Endothelial cell (in vitro differentiated cells): ENCODE results near the gene PARL. TPM values are rescaled to one million over a fixed set of nuclear protein-coding genes. Genes with fewer than 3 reads are reported as not detected.

ENCODE experiments used
- DNase-seq: peaks from one replicate; pipeline ENCODE4 v3.0.0; 2021; ENCODE audit warnings: low spot score
- H3K27ac Mint-ChIP-seq: one replicate; pipeline ENCODE4 v1.8.0; 2021; ENCODE audit warnings: mixed read lengths, inconsistent platforms; ENCODE audit not compliant: unreplicated experiment
- H3K27me3 Mint-ChIP-seq: one replicate; pipeline ENCODE4 v1.8.0; 2021; ENCODE audit warnings: mild to moderate bottlenecking, moderate library complexity, mixed read lengths, inconsistent platforms; ENCODE audit not compliant: unreplicated experiment
- H3K36me3 Mint-ChIP-seq: one replicate; pipeline ENCODE4 v1.8.0; 2021; ENCODE audit warnings: mild to moderate bottlenecking, low read depth, mixed read lengths, inconsistent platforms; ENCODE audit not compliant: unreplicated experiment
- H3K4me1 Mint-ChIP-seq: one replicate; pipeline ENCODE4 v1.8.0; 2021; ENCODE audit warnings: mild to moderate bottlenecking, mixed read lengths, inconsistent platforms; ENCODE audit not compliant: unreplicated experiment
- H3K4me3 Mint-ChIP-seq: one replicate; pipeline ENCODE4 v1.8.0; 2021; ENCODE audit warnings: mild to moderate bottlenecking, mixed read lengths, inconsistent platforms; ENCODE audit not compliant: unreplicated experiment
- H3K9me3 Mint-ChIP-seq: one replicate; pipeline ENCODE4 v1.8.0; 2021; ENCODE audit warnings: mixed read lengths, inconsistent platforms; ENCODE audit not compliant: unreplicated experiment
- total RNA-seq: library from RNA; stranded (reverse); fragmentation: NEBNext Ultra II Directional; extraction: Animal tissue kit (Norgen Biotek cat#: 25700); gene quantifications from one replicate; pipeline ENCODE4 v1.2.1, GENCODE V29; 2021; ENCODE audit not compliant: unreplicated experiment
- TF ChIP-seq, protein P1 (sequence below): fragments of 200-600 bp; sonication (generic); IDR thresholded peaks from one replicate; pipeline ENCODE4 v1.5.0; 2021; ENCODE audit warnings: antibody characterized with exemption; ENCODE audit not compliant: unreplicated experiment

Gene PARL
- total RNA-seq, 1 donor from 2014 or later: 62.9 TPM

DNA sequence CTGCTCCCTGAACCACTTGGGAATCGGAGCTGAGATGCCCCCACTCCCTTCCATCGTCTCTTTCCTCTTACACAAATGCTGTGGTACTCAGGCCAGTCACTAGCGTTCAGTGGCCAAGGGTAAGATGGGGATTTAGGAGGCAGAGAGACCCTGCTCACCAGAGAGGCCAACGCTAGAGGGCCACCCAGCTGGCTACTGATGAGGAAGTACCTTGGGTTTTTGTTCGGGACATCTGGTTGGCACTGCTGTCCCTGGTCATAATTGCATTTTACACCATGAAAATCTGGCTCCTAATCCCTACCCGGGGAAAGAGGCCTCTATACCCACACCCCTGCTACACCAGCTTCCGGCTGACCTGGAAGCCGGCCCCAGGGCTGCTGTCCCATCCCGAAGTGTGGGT, 67.0 kb downstream of the PARL start:
- Mint-ChIP-seq H3K27ac (no peak overlapping the region), H3K4me3 (no peak overlapping the region), H3K4me1 (no peaks in the 10 kb centered on the region), H3K27me3 (peaks cover 20% of the 10 kb centered on the region), H3K9me3 (no peaks in the 10 kb centered on the region), H3K36me3 (peaks cover 16% of the 10 kb centered on the region)
- DNase-seq: no peak
- TF ChIP-seq, protein P1, sequence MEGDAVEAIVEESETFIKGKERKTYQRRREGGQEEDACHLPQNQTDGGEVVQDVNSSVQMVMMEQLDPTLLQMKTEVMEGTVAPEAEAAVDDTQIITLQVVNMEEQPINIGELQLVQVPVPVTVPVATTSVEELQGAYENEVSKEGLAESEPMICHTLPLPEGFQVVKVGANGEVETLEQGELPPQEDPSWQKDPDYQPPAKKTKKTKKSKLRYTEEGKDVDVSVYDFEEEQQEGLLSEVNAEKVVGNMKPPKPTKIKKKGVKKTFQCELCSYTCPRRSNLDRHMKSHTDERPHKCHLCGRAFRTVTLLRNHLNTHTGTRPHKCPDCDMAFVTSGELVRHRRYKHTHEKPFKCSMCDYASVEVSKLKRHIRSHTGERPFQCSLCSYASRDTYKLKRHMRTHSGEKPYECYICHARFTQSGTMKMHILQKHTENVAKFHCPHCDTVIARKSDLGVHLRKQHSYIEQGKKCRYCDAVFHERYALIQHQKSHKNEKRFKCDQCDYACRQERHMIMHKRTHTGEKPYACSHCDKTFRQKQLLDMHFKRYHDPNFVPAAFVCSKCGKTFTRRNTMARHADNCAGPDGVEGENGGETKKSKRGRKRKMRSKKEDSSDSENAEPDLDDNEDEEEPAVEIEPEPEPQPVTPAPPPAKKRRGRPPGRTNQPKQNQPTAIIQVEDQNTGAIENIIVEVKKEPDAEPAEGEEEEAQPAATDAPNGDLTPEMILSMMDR: no peak

DNA sequence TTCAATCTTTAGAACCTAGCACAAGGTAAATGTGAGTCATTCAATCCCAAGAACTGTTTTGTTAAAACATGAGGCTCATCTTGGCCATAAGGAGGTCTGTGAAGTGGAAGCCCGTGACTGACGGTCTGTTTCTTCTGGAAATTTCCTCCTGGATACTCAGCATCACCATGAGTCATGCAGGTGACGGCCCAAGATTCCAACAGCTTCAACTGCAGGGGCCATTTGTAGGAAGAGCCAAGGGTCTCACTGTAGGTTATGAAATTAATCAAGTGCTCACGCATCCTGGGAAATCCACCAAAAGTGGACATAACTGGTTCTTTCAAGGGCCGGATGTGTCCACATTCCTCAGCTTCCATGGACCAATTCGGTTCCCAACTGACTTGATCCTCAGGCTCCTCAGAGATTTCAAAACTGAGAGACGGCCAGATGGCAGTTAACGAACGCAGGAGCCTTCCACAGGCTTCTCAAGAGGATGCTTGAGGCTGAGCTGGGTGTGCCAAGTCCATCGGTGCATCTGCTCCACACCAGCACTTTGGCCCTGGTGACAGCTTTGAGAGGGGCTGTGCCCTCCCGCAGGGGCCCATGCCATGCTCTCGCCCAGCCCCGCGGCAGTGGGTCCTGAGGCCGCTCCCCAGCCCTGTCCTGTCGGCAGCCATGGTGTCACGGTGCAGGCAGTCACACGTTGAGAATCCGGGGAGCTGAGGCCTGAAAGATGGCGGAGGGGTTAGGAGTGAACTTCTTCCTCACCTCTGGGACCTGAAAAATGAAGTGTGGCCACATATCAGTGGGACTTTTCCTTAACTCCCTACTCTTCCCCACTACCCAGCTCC, 67.8 kb downstream of the PARL start:
- Mint-ChIP-seq H3K27me3 (peaks cover 16% of the 10 kb centered on the region), H3K27ac (no peak overlapping the region), H3K36me3 (peaks cover 22% of the 10 kb centered on the region), H3K9me3 (no peaks in the 10 kb centered on the region), H3K4me3 (no peak overlapping the region), H3K4me1 (no peaks in the 10 kb centered on the region)
- no peak for DNase-seq
- TF ChIP-seq, protein P1: no peak

DNA sequence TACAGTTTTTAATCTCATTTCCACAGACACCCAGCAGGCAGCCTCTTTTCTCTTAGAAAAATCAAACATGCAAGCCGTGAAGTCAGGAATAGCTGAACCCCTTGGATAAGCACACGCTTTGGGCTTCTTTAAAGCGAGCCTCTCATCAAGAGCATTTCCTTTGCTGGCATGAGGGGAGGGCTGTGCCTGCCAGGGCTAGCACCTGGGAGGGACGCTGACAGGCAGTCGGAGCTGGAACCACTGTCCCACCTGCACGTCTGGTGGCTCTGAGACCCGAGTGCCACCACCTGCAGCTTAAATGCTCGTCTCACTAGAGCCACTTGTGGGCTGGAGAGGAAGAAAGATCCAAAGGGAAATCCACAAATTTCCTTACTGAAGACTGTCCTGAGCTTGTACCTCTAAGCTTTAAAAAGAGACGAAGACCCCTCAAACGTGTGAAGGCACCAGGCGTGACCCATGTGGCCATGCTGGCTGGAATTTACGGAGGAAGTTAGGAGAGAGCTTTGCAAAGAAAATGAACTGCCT, 68.7 kb downstream of the PARL start:
- Mint-ChIP-seq H3K36me3 (peaks cover 29% of the 10 kb centered on the region), H3K4me3 (no peak overlapping the region), H3K4me1 (no peaks in the 10 kb centered on the region), H3K9me3 (no peaks in the 10 kb centered on the region), H3K27me3 (peaks cover 16% of the 10 kb centered on the region), H3K27ac (no peak overlapping the region)
- TF ChIP-seq, protein P1: no peak
- no peak for DNase-seq

DNA sequence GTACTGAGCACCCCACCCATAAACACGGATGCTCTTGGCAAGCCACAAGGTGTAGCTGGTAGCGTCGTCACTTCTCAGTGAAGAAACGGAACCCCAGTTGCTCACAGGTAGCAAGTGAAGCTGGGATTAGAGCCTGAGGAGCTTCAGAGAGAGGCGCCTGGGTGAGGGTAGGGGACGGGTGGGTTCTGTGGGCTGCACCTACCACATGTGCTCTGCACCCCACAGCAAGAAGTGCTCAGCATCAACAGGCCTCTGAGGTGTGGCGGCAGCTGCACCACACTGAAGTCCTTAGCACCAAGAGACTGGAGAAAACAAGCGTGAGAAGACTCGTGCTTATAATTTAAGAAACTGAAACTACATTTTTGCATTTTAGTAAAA, 69.1 kb downstream of the PARL start:
- DNase-seq: no peak
- Mint-ChIP-seq H3K27me3 (peaks cover 16% of the 10 kb centered on the region), H3K9me3 (no peaks in the 10 kb centered on the region), H3K27ac (no peak overlapping the region), H3K4me1 (no peaks in the 10 kb centered on the region), H3K36me3 (peaks cover 32% of the 10 kb centered on the region), H3K4me3 (no peak overlapping the region)
- TF ChIP-seq, protein P1: no peak

DNA sequence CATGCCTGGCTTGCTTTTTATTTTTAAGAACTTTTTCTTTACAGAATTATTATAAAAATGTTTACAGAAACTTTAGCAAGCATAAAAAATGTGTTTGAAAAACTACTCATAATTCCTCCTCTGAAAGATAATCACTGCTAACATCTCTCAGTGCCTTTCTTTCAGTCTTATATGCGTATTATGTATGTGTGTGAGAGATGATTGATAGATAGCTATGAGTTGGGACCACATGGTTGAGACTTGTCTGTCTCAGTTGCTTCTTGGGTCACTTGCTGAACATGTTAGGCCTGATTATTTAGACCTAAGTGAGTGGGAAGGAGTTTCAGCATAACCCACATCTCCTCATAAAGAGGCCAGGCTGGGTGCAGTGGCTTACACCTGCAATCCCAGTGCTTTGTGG, 70.4 kb downstream of the PARL start:
- H3K9me3 Mint-ChIP-seq: no peaks in the 10 kb centered on the region
- no peak for DNase-seq
- TF ChIP-seq, protein P1: no peak
- H3K4me3 Mint-ChIP-seq: peak overlapping the region; percentile 42
- peaks cover 38% of the 10 kb centered on the region for H3K36me3 Mint-ChIP-seq
- no peaks in the 10 kb centered on the region for H3K4me1 Mint-ChIP-seq
- H3K27me3 Mint-ChIP-seq: peaks cover 8% of the 10 kb centered on the region
- H3K27ac Mint-ChIP-seq: no peak overlapping the region
